Measurements from ENCODE around the gene CNTN5.

DNA sequence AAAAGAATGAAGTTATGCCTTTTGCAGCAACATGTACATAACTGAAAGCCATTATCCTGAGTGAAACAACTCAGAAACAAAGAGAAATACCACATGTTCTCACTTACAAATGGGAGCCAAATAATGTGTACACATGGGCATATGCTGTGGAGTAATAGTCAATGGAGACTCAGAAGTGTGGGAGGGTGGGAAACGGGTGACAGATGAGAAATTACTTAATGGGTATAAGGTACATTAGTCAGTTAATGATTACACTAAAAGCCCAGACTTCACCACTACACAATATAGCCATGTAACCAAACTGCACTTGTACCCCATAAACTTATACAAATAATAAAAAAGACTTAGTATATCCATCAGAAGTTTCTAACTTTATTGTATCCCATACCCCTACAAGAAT is 992.3 kb downstream of the CNTN5 start:
- TF ChIP-seq EP300 (IDR thresholded peaks at IDR 0.05; ENCODE audit: borderline replicate concordance) = no peak
- TF ChIP-seq, protein P1, sequence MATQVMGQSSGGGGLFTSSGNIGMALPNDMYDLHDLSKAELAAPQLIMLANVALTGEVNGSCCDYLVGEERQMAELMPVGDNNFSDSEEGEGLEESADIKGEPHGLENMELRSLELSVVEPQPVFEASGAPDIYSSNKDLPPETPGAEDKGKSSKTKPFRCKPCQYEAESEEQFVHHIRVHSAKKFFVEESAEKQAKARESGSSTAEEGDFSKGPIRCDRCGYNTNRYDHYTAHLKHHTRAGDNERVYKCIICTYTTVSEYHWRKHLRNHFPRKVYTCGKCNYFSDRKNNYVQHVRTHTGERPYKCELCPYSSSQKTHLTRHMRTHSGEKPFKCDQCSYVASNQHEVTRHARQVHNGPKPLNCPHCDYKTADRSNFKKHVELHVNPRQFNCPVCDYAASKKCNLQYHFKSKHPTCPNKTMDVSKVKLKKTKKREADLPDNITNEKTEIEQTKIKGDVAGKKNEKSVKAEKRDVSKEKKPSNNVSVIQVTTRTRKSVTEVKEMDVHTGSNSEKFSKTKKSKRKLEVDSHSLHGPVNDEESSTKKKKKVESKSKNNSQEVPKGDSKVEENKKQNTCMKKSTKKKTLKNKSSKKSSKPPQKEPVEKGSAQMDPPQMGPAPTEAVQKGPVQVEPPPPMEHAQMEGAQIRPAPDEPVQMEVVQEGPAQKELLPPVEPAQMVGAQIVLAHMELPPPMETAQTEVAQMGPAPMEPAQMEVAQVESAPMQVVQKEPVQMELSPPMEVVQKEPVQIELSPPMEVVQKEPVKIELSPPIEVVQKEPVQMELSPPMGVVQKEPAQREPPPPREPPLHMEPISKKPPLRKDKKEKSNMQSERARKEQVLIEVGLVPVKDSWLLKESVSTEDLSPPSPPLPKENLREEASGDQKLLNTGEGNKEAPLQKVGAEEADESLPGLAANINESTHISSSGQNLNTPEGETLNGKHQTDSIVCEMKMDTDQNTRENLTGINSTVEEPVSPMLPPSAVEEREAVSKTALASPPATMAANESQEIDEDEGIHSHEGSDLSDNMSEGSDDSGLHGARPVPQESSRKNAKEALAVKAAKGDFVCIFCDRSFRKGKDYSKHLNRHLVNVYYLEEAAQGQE (IDR thresholded peaks at IDR 0.05; ENCODE audit: low read depth) = no peak
- no peak for TF ChIP-seq RAD21 (IDR thresholded peaks at IDR 0.05; ENCODE audit: low read depth)
- TF ChIP-seq, protein P2, sequence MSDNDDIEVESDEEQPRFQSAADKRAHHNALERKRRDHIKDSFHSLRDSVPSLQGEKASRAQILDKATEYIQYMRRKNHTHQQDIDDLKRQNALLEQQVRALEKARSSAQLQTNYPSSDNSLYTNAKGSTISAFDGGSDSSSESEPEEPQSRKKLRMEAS (IDR thresholded peaks at IDR 0.05) = no peak
- TF ChIP-seq CREB1 (IDR thresholded peaks at IDR 0.05; ENCODE audit: low read depth) = no peak
- TF ChIP-seq YY1 (IDR thresholded peaks at IDR 0.05; ENCODE audit: low read depth) = no peak

Data from Ishikawa (cell line).